ENCODE measurements around the gene ST7L.

DNA sequence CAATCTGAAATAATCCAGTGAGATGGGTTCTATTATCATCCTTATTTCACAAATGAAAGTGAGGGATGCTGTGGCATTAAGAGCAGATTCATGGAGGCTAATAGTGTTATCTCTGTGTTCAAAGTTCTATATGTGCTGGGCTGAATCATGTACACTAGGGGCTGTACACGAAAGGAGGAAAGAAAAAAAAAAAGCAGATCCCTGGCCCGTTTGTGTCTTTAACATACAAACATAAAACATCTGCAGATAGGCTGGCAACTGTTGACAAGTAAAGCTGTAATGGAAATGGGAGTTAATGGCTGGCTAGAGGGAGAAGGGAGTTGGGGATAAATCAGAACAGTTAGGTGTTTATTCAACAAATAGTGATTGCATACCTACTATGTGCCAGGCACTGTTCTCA lies 107.0 kb downstream of the ST7L start:
- TF ChIP-seq, protein P1, sequence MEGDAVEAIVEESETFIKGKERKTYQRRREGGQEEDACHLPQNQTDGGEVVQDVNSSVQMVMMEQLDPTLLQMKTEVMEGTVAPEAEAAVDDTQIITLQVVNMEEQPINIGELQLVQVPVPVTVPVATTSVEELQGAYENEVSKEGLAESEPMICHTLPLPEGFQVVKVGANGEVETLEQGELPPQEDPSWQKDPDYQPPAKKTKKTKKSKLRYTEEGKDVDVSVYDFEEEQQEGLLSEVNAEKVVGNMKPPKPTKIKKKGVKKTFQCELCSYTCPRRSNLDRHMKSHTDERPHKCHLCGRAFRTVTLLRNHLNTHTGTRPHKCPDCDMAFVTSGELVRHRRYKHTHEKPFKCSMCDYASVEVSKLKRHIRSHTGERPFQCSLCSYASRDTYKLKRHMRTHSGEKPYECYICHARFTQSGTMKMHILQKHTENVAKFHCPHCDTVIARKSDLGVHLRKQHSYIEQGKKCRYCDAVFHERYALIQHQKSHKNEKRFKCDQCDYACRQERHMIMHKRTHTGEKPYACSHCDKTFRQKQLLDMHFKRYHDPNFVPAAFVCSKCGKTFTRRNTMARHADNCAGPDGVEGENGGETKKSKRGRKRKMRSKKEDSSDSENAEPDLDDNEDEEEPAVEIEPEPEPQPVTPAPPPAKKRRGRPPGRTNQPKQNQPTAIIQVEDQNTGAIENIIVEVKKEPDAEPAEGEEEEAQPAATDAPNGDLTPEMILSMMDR (IDR thresholded peaks at IDR 0.05; ENCODE audit: low read depth, low read length, poor library complexity, severe bottlenecking) = no peak
- TF ChIP-seq EZH2phosphoT487 (IDR thresholded peaks at IDR 0.05; ENCODE audit: borderline replicate concordance, low read length) = no peak

Data from DOHH2 (cell line).